OCI-M1 (cell line): ENCODE measurements around the gene MED29.
A peak's percentile ranks its signal among the peaks of the same experiment; 100 is the strongest.

Experiments
- DNase-seq: peaks from one replicate; lab custom pipeline; 2025; lab: John Stamatoyannopoulos, UW

The MED29 gene

GRCh38 chr19:39398297-39398864, 7.2 kb downstream of the MED29 start:
- peak; percentile 6 for DNase-seq

- no peak for DNase-seq
Observed at GRCh38 chr19:39399668-39400050, 8.5 kb downstream of the MED29 start.

GRCh38 chr19:39400061-39400460, 8.9 kb downstream of the MED29 start:
- DNase-seq = no peak

DNA sequence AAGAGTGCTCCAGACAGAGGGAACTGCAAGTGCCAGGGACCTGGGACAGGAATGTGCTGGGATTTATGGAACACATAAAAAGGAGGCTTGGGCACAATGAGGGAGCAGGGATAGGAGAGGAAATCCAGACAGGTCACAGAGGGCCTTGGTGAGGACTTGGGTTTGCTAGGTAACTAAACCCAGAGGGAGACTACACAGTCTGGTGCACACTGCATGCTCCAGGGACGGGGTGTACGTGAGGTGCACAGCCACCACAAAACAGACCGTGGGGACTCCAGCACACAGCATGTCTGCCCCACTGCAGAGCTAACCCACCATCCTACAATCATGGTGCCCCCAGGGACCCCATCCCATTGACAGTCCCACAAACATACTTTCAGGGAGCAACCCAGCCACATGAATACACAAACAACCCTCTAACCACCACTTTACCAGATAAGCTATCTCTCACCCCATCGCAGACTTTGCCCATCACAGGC, 9.9 kb downstream of the MED29 start:
- peak; percentile 64 for DNase-seq

DNA sequence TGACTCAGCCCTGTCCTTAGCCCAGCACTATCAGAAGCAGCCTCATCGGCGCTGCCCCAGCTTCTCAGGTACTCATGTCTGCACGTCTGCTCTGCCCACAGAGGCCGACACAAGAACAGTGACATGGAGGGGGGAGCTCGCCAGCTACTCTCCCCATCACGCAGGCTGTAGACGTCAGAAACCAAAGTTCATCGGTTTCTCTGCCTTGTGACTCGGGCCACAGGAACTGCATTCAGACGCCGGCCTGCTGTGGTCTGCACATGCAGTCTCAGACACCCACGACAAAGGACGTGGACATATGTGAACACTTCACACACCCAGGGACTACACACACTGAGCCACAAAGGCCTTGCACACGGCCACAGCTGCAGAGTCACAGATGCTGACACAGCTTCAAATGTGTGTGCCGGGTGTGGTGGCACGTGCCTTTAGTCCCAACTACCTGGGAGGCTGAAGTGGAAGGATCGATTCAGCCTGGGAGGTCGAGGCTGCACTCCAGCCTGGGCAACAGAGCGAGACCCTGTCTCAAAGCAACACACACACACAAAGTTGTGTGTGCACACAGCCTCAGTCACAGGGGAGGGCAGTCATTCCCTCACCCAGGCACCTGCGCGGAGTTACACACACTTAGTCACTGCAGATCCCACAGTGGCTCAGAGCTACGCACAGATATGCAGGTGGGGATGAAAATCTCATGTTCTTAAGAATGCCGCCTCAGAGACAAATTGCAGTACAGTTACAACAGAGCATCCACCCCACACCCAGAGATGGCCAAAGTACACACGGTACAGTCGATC, 10.6 kb downstream of the MED29 start:
- peak; percentile 74 for DNase-seq

- peak; percentile 91 for DNase-seq
Observed at GRCh38 chr19:39402346-39403300, 11.4 kb downstream of the MED29 start.

- peak; percentile 94 for DNase-seq
Observed at GRCh38 chr19:39403331-39404312, 12.4 kb downstream of the MED29 start.

DNA sequence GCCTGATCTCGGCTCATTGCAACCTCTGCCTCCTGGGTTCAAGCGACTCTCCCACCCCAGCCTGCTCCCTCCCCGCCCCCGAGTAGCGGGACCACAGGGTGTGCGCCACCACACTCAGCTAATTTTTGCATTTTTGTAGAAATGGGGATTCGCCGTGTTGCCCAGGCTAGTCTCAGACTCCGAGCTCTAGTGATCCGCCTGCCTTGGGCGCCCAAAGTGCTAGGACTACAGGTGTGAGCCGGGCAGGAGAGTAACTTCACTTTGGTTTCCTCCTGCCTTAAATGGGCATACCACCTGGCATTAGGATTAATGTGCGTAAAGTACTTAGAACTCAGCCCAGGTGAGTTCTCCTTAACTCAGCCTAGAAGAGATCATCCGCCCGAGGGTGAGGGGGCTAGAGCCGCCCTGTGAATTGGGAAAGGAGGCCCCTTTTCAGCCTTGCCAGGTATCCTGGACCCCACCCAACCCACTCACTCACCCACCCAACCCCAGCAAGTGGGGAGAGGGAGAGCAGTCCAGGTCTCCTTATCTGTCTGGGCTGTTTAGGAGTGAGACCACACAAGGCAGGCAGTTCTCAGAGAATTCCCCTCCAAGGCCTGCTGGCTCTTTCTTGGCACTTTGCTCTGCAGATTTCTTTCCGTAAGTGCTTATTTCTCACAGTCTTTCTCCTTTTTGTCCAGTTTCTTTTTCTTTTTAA, 14.2 kb downstream of the MED29 start:
- DNase-seq = peak; percentile 38

DNA sequence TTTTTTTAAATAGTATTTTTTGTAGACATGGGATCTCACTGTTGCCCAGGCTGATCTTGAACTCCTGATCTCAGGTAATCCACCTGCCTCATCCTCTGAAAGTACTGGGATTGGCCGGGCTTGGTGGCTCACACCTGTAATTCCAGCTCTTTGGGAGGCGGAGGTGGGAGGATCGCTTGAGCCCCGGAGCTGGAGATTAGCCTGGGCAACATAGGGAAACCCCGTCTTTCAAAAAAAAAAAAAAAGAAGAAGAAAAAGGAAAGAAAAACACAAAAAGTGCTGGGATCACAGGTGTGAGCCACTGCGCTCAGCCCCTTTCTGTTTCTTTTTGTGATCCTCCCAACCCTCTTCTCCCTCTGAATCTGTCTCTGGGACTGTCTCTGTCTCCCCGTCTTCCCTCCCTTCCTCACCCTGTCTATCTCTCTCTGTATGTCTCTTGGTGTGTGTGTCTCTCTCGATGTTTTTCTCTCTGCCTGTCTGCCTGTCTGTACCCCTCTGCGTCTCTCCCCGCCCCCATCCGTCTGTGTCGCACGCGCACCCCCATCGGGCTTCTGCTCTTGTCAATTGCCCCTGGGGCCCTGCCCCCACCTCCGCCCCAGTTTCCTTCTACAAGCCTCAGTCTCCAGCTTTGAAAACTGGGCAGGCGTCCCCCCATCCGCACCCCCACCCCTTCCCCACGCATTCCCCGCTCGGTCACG, 14.9 kb downstream of the MED29 start:
- DNase-seq = peak; percentile 88

- DNase-seq = peak; percentile 89
Observed at GRCh38 chr19:39406656-39407409, 15.7 kb downstream of the MED29 start, which contains the start of gene ZFP36. Gene ZFP36 (plus strand): TSS chr19:39406847. CDS start chr19:39406905, 58 bp downstream.

DNA sequence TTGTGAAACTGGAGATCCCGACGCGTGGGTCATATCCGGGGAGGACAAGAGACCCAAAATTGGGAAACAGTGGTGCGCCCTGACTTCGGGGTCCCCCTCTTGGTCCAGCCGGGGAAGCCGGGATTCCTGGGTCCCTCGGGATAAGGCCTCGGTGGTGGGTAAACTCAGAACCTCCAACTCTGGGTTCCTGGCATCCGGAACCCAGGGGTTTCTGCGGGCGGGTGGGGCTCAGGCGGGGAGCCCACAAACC, 16.2 kb downstream of the MED29 start:
- no peak for DNase-seq

DNA sequence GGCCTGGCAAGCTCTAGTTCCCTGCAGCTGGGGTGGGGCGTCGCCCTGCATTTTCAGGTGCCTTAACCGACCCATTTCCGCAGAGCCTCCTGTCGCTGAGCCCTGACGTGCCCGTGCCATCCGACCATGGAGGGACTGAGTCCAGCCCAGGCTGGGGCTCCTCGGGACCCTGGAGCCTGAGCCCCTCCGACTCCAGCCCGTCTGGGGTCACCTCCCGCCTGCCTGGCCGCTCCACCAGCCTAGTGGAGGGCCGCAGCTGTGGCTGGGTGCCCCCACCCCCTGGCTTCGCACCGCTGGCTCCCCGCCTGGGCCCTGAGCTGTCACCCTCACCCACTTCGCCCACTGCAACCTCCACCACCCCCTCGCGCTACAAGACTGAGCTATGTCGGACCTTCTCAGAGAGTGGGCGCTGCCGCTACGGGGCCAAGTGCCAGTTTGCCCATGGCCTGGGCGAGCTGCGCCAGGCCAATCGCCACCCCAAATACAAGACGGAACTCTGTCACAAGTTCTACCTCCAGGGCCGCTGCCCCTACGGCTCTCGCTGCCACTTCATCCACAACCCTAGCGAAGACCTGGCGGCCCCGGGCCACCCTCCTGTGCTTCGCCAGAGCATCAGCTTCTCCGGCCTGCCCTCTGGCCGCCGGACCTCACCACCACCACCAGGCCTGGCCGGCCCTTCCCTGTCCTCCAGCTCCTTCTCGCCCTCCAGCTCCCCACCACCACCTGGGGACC, 16.6 kb downstream of the MED29 start:
- no peak for DNase-seq

GRCh38 chr19:39408392-39409207, 17.4 kb downstream of the MED29 start:
- peak; percentile 46 for DNase-seq

- peak; percentile 76 for DNase-seq
Observed at GRCh38 chr19:39409208-39410016, 18.2 kb downstream of the MED29 start.

- DNase-seq = peak; percentile 83
Observed at GRCh38 chr19:39410017-39410830, 19.0 kb downstream of the MED29 start.

- no peak for DNase-seq
Observed at GRCh38 chr19:39410831-39411080, 19.6 kb downstream of the MED29 start.
